Measurements from ENCODE around the gene GSE1.

GSE1 gene

GRCh38 chr16:85571813-85572619, 41.1 kb upstream of the GSE1 start (continued):
- TF ChIP-seq ZBTB1 (tag by site-specific recombination; IDR thresholded peaks at IDR 0.05): no peak
- no peak for TF ChIP-seq ZNF704 (tag by site-specific recombination; IDR thresholded peaks at IDR 0.05)
- no peak for TF ChIP-seq HOXD13 (CRISPR knock-in tag; IDR thresholded peaks at IDR 0.05; ENCODE audit: borderline replicate concordance)
- TF ChIP-seq EGR2 (tag by site-specific recombination; IDR thresholded peaks at IDR 0.05; ENCODE audit: low read depth): peak; percentile 39; the same call in 1 of the 2 replicates
- peak; percentile 62; the same call in 1 of the 2 replicates for TF ChIP-seq ZNF544 (tag by site-specific recombination; IDR thresholded peaks at IDR 0.05)

DNA sequence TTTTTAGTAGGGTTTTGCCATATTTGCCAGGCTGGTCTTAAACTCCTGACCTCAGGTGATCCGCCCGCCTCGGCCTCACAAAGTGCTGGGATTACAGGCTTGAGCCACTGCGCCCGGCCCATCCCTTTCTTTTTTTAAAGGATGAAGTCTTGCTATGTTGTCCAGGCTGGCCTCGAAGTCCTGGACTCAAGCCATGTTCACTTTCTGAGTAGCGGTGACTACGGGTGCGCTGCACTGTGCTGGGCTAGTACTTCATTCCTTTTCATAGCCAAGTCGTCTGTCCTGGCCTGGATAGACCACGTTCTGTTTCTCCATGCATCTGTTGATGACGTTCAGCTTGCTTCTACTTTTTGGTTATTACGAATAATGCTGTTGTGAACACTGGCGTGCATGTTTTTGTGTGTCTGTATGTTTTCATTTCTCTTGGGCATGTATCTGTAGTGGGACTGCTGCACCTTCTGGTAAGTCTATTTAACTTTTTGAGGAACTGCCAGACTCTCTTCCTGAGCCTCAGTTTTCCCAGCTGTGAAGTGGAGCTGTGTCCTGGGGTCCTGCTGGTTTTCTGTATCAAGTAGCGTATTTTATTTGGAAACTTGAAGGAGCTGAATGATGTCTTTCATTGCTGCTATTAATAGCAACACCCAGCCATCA, 40.0 kb upstream of the GSE1 start:
- Histone ChIP-seq H3K4me1 (ENCODE audit: control insufficient read depth, insufficient read depth, low read length) (peaks cover 21% of the 10 kb centered on the region), H3K9me3 (ENCODE audit: control insufficient read depth, insufficient read depth, low read depth, low read length) (no peaks in the 10 kb centered on the region), H3K27ac (ENCODE audit: extremely low read depth, low read depth, low read length) (peak overlapping the region; percentile 45; the same call in 1 of the 2 replicates), H3K4me3 (ENCODE audit: low read depth, low read length) (no peak overlapping the region), H3K36me3 (ENCODE audit: control insufficient read depth in 2 of 2, insufficient read depth in 1 of 2, low read length in 2 of 2) (peaks cover 0 to 6% of the 10 kb centered on the region in 2 experiments; a peak in 1 of 3 replicates)
- TF ChIP-seq ZNF571 (tag by site-specific recombination; IDR thresholded peaks at IDR 0.05) (no peak), ZNF664 (tag by site-specific recombination; IDR thresholded peaks at IDR 0.05) (peak; percentile 82), ZNF426 (tag by site-specific recombination; IDR thresholded peaks at IDR 0.05) (no peak), ZNF121 (tag by site-specific recombination; IDR thresholded peaks at IDR 0.05) (peak; percentile 47; the same call in 1 of the 2 replicates)
- TF ChIP-seq, protein P1, sequence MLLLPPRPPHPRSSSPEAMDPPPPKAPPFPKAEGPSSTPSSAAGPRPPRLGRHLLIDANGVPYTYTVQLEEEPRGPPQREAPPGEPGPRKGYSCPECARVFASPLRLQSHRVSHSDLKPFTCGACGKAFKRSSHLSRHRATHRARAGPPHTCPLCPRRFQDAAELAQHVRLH (tag by site-specific recombination; IDR thresholded peaks at IDR 0.05): 0 out of 2 replicates have a peak, but pooled peaks have one; percentile 48
- POLR2A ChIA-PET: interaction anchor here (0.6 to 1.3 kb wide), 4 partner anchors 11 to 40 kb away, joined by 3 to 7 read pairs (median 4); partner anchors contain the start of gene GSE1
- CTCF ChIA-PET: interaction anchor here (0.6 to 1.9 kb wide), 7 partner anchors 9 to 820 kb away, joined by 3 to 8 read pairs (median 5); no protein-coding TSS in a partner anchor

DNA sequence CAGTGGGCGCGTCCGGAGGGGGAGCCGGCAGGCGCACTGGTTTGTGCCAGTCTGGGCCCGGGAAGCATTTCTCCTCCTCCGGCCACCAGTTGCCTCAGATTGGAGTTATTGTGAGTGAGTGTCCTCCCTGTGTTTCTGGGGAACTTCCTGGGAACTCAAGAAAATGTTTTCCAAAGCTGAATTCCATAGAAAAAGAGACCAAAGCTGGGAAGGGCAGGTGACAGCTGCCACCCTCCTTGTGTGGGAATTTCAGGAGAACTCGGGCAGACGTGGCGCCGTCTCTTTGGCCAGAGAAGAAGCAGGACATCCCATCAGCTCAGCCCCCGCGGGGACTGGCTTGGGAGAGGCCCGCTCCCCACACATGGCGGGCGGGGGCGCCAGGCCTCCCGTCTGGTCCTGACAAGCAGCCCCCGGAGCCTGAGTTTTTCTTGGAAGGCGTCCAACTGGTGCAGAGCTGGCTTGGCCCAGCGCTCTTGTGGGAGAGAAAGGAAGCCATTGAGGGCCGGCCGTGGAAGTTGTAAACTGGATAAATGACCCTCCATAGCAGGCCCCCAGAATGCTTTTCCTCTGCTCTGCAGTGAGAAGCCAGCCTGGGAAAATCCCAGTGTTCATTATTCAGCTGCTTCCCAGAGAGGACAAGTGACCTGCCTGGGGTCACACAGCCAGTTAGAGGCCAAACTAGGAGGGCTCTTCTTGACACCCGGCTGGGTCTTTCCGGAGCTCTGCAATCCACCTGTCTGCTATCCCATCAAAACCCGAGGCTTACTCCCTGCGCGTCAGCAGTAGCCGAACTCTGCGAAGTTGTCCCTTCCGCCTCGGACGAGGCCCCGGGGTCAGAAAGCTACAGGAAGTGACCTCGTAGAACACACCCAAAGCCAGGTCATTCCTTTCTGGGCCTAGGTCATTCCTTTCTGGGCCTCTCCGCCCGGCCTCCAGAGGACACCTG, 39.2 kb upstream of the GSE1 start:
- H3K36me3 ChIP-seq (ENCODE audit: control insufficient read depth in 2 of 2, insufficient read depth in 1 of 2, low read length in 2 of 2): peaks cover 0 to 6% of the 10 kb centered on the region in 2 experiments; a peak in 1 of 3 replicates
- peak overlapping the region; percentile 45 for H3K27ac ChIP-seq (ENCODE audit: extremely low read depth, low read depth, low read length)
- no peaks in the 10 kb centered on the region for H3K9me3 ChIP-seq (ENCODE audit: control insufficient read depth, insufficient read depth, low read depth, low read length)
- ChIA-PET CTCF (interaction anchor here (0.6 to 1.9 kb wide), 7 partner anchors 9 to 820 kb away, joined by 3 to 8 read pairs (median 5); no protein-coding TSS in a partner anchor), POLR2A (interaction anchor here (0.6 to 1.3 kb wide), 4 partner anchors 12 to 39 kb away, joined by 3 to 7 read pairs (median 4); partner anchors contain the start of gene GSE1)
- peaks cover 21% of the 10 kb centered on the region for H3K4me1 ChIP-seq (ENCODE audit: control insufficient read depth, insufficient read depth, low read length)
- no peak overlapping the region for H3K4me3 ChIP-seq (ENCODE audit: low read depth, low read length)
- TF ChIP-seq ZFP69B (tag by site-specific recombination; IDR thresholded peaks at IDR 0.05) (no peak), ZSCAN30 (tag by site-specific recombination; IDR thresholded peaks at IDR 0.05) (0 out of 2 replicates have a peak, but pooled peaks have one; percentile 31), ZNF626 (tag by site-specific recombination; IDR thresholded peaks at IDR 0.05) (no peak), ZEB2 (tag by site-specific recombination; IDR thresholded peaks at IDR 0.05) (peak; percentile 47), ZNF23 (tag by site-specific recombination; IDR thresholded peaks at IDR 0.05; ENCODE audit: borderline replicate concordance) (no peak), ZBTB8A (tag by site-specific recombination; IDR thresholded peaks at IDR 0.05) (peak; percentile 19; the same call in 1 of the 2 replicates), ZNF777 (tag by site-specific recombination; IDR thresholded peaks at IDR 0.05; ENCODE audit: borderline replicate concordance) (no peak), ZNF121 (tag by site-specific recombination; IDR thresholded peaks at IDR 0.05) (peak; percentile 58; the same call in 1 of the 2 replicates), ZNF654 (tag by site-specific recombination; IDR thresholded peaks at IDR 0.05; ENCODE audit: low read depth) (no peak), ZNF416 (tag by site-specific recombination; IDR thresholded peaks at IDR 0.05) (no peak), CTCF (tag by site-specific recombination; IDR thresholded peaks at IDR 0.05) (no peak), ZNF341 (tag by site-specific recombination; IDR thresholded peaks at IDR 0.05; ENCODE audit: low read depth) (0 out of 2 replicates have a peak, but pooled peaks have one; percentile 25), PATZ1 (tag by site-specific recombination; IDR thresholded peaks at IDR 0.05) (peak; percentile 69)
